Measurements from ENCODE around the gene ZNF512B. TPM values are rescaled to one million over a fixed set of nuclear protein-coding genes. Genes with fewer than 3 reads are reported as not detected.
"Not testable (repeated sequence)": the region's sequence is repeated elsewhere in the genome, so short reads cannot be mapped to it uniquely, and the experiment has no call there.

ZNF512B gene
- total RNA-seq, 1 donor from 2014 or later, result 13.9 TPM

- ATAC-seq, result peak; percentile 22
Observed at GRCh38 chr20:63977739-63978276, 8.1 kb upstream of the ZNF512B start.

- ATAC-seq, result no peak
Observed at GRCh38 chr20:63976980-63977738, 7.4 kb upstream of the ZNF512B start.

GRCh38 chr20:63976511-63976910, 6.8 kb upstream of the ZNF512B start:
- ATAC-seq, result not testable (repeated sequence)

GRCh38 chr20:63974402-63975200, 4.9 kb upstream of the ZNF512B start:
- ATAC-seq, result no peak

- peak; percentile 64 for ATAC-seq
Observed at GRCh38 chr20:63973636-63974401, 4.1 kb upstream of the ZNF512B start.

GRCh38 chr20:63973160-63973479, 3.4 kb upstream of the ZNF512B start:
- no peak for ATAC-seq

- ATAC-seq, result no peak
Observed at GRCh38 chr20:63972312-63973159, 2.8 kb upstream of the ZNF512B start.

GRCh38 chr20:63971960-63972311, 2.2 kb upstream of the ZNF512B start:
- ATAC-seq, result not testable (repeated sequence)

- ATAC-seq, result no peak
Observed at GRCh38 chr20:63970714-63971431, 1.1 kb upstream of the ZNF512B start.

- no peak for ATAC-seq
Observed at GRCh38 chr20:63968928-63969760, 586 bp downstream of the ZNF512B start.

GRCh38 chr20:63968136-63968927, 1.4 kb downstream of the ZNF512B start:
- peak; percentile 4 for ATAC-seq

- ATAC-seq, result no peak
Observed at GRCh38 chr20:63967330-63968135, 2.2 kb downstream of the ZNF512B start.

GRCh38 chr20:63966944-63967322, 2.8 kb downstream of the ZNF512B start:
- no peak for ATAC-seq

- no peak for ATAC-seq
Observed at GRCh38 chr20:63966172-63966943, 3.4 kb downstream of the ZNF512B start.

GRCh38 chr20:63964412-63964811, 5.3 kb downstream of the ZNF512B start:
- no peak for ATAC-seq

GRCh38 chr20:63963784-63964301, 5.9 kb downstream of the ZNF512B start:
- ATAC-seq, result peak; percentile 3

- ATAC-seq, result peak; percentile 4
Observed at GRCh38 chr20:63963348-63963741, 6.4 kb downstream of the ZNF512B start.
